Keratinocyte (primary cell): ENCODE results near the gene SLC25A42. TPM values are rescaled to one million over a fixed set of nuclear protein-coding genes. Genes with fewer than 3 reads are reported as not detected.

Experiments used
- DNase-seq: peaks from one replicate; pipeline ENCODE4 v3.0.0-alpha.2; 2011; ENCODE audit warnings: low read depth, missing footprints, low spot score
- FAIRE-seq: peaks from 2 replicates; lab custom pipeline; 2011; peaks lifted over from hg19 to GRCh38; lab: Jason Lieb, UNC
- H2AFZ ChIP-seq: 2 replicates; pipeline ENCODE4 v1.6.0; 2012; ENCODE audit warnings: low read length, control low read depth, inconsistent platforms; ENCODE audit not compliant: control insufficient read depth
- H3K27ac ChIP-seq: 2 replicates; pipeline ENCODE4 v1.5.1; 2011; ENCODE audit warnings: low read length; ENCODE audit not compliant: control insufficient read depth, insufficient read depth
- H3K27me3 ChIP-seq: 3 replicates; pipeline ENCODE4 v1.6.0; 2011; ENCODE audit warnings: low read length; ENCODE audit not compliant: control insufficient read depth, insufficient read depth; ENCODE audit errors: extremely low read depth
- H3K36me3 ChIP-seq, 2 experiments: 2 replicates in 1 of 2; 3 replicates in 1 of 2; pipeline ENCODE4 v1.5.1; 2011; ENCODE audit warnings: low read length in 2 of 2, mild to moderate bottlenecking in 1 of 2; ENCODE audit not compliant: control insufficient read depth in 2 of 2, insufficient read depth in 2 of 2; ENCODE audit errors: extremely low read depth in 1 of 2
- H3K4me1 ChIP-seq: 3 replicates; pipeline ENCODE4 v1.5.1; 2011; ENCODE audit warnings: low read length; ENCODE audit not compliant: control insufficient read depth, insufficient read depth; ENCODE audit errors: extremely low read depth
- H3K4me2 ChIP-seq: 3 replicates; pipeline ENCODE4 v1.6.0; 2011; ENCODE audit warnings: low read depth, low read length; ENCODE audit not compliant: control insufficient read depth, insufficient read depth; ENCODE audit errors: extremely low read depth
- H3K4me3 ChIP-seq, 3 experiments: fragments of 200-600 bp in 1 of 3; sonication (generic) in 1 of 3; 2 replicates in 2 of 3; 3 replicates in 1 of 3; pipeline ENCODE4 v1.5.1; 2011 to 2016; ENCODE audit warnings: low read length in 3 of 3, mild to moderate bottlenecking in 3 of 3, control low read depth in 2 of 3, inconsistent platforms in 1 of 3, low read depth in 1 of 3, mixed read lengths in 1 of 3, mixed run types in 1 of 3, moderate library complexity in 1 of 3; ENCODE audit not compliant: control insufficient read depth in 2 of 3, insufficient read depth in 2 of 3; ENCODE audit errors: extremely low read depth in 1 of 3
- H3K79me2 ChIP-seq: 2 replicates; pipeline ENCODE4 v1.6.0; 2012; ENCODE audit warnings: low read length; ENCODE audit not compliant: control insufficient read depth, insufficient read depth
- H3K9ac ChIP-seq: 3 replicates; pipeline ENCODE4 v1.6.0; 2011; ENCODE audit warnings: low read length; ENCODE audit not compliant: control insufficient read depth, insufficient read depth; ENCODE audit errors: extremely low read depth
- H3K9me1 ChIP-seq: 3 replicates; pipeline ENCODE4 v1.6.0; 2011; ENCODE audit warnings: low read length; ENCODE audit not compliant: control insufficient read depth, insufficient read depth; ENCODE audit errors: extremely low read depth
- H3K9me3 ChIP-seq: 2 replicates; pipeline ENCODE4 v1.5.1; 2012; ENCODE audit warnings: low read depth, low read length; ENCODE audit not compliant: control insufficient read depth
- H4K20me1 ChIP-seq: 3 replicates; pipeline ENCODE4 v1.6.0; 2011; ENCODE audit warnings: low read length; ENCODE audit not compliant: control insufficient read depth, insufficient read depth; ENCODE audit errors: extremely low read depth
- CTCF ChIP-seq, 3 experiments: IDR thresholded peaks in 1 of 3; conservative IDR thresholded peaks in 1 of 3; optimal IDR thresholded peaks in 1 of 3; 2 replicates in 2 of 3; 3 replicates in 1 of 3; pipeline versions ENCODE3 to v1.5.1; 2011; ENCODE audit warnings: low read length in 3 of 3, mild to moderate bottlenecking in 3 of 3, moderate library complexity in 2 of 3, control low read depth in 1 of 3, inconsistent platforms in 1 of 3; ENCODE audit not compliant: insufficient read depth in 2 of 3; ENCODE audit errors: extremely low read depth in 1 of 3
- EZH2 ChIP-seq: IDR thresholded peaks from one replicate; pipeline ENCODE4 v1.6.1; 2012; ENCODE audit warnings: inconsistent platforms, mild to moderate bottlenecking, low read length, moderate library complexity
- dilution Hi-C: fragments of 300-500 bp; cut with MboI; formaldehyde crosslinking; loops from one replicate; pipeline ENCODE4 v1.7.0; 2020; ENCODE audit warnings: low sequenced_read_pairs; ENCODE audit not compliant: extremely low pct_ligation_motif_present
- polyA minus RNA-seq, 3 experiments: library from RNA; depleted of rRNA, polyadenylated mRNA; stranded (reverse); fragments of >200 nt; gene quantifications; 1 replicate in 1 of 3; 2 replicates in 1 of 3; 3 replicates in 1 of 3; pipeline ENCODE4 v1.2.3, GENCODE V29; 2011
- polyA plus RNA-seq, 5 experiments: library from polyadenylated mRNA; depleted of rRNA in 3 of 5; stranded (reverse) in 3 of 5; stranded (forward) in 1 of 5; unstranded in 1 of 5; fragments of >200 nt; gene quantifications; 1 replicate in 1 of 5; 2 replicates in 3 of 5; 3 replicates in 1 of 5; pipeline versions ENCODE4 v1.2.1 to v1.2.3, GENCODE V29; 2011 to 2012; ENCODE audit warnings: missing spikeins in 2 of 5, low read depth in 1 of 5, low replicate concordance in 1 of 5

SLC25A42 gene
- polyA plus RNA-seq = 1.2 to 2.2 TPM (median 1.9 TPM) in 3 replicates
- 0.49 TPM for polyA plus RNA-seq (2011; ENCODE audit: low read depth)
- polyA plus RNA-seq (2011; cell fraction: cytosol; rRNA removed) = 1.7 and 2.6 TPM in 2 replicates
- 3.7 and 6.0 TPM in 2 replicates for polyA plus RNA-seq (2011; cell fraction: nucleus; rRNA removed)
- 1.6 and 3.0 TPM in 2 replicates for polyA plus RNA-seq (2012; ENCODE audit: low replicate concordance)
- 1.7 to 3.7 TPM (median 3.4 TPM) in 3 replicates for polyA minus RNA-seq
- 1.2 TPM for polyA minus RNA-seq (2011; cell fraction: cytosol; rRNA and poly(A)+ RNA removed)
- polyA minus RNA-seq (2011; cell fraction: nucleus; rRNA and poly(A)+ RNA removed) = 2.0 and 2.9 TPM in 2 replicates

GRCh38 chr19:19063183-19064097 is at the start of gene SLC25A42:
Gene SLC25A42 (plus strand): TSS chr19:19063994. CDS start chr19:19096125, 32,131 bp downstream.
- dilution Hi-C loops = no loop called here
- Histone ChIP-seq H4K20me1 (no peaks in the 10 kb centered on the region), H2AFZ (peak within 1 kb of the TSS; percentile 59), H3K4me2 (peak within 1 kb of the TSS; percentile 81), H3K9me3 (no peaks in the 10 kb centered on the region), H3K79me2 (no peaks in the 10 kb centered on the region), H3K27ac (no peak within 1 kb of the TSS), H3K4me1 (peaks cover 6% of the 10 kb centered on the region), H3K9me1 (peaks cover 2% of the 10 kb centered on the region), H3K4me3 (peak within 1 kb of the TSS; percentile 48 to 66 (median 65)), H3K27me3 (peaks cover 2% of the 10 kb centered on the region), H3K9ac (peak within 1 kb of the TSS; percentile 57), H3K36me3 (peaks cover 5 to 6% of the 10 kb centered on the region in 2 experiments)
- no peak for TF ChIP-seq CTCF (optimal IDR thresholded peaks at IDR 0.05 in 1 of 3, IDR thresholded peaks at IDR 0.05 in 1 of 3, conservative IDR thresholded peaks at IDR 0.05 in 1 of 3; ENCODE audit: extremely low read depth in 1 of 3, insufficient read depth in 2 of 3, low read length in 3 of 3)
- TF ChIP-seq EZH2 = no peak
- DNase-seq = peak; percentile 95
- peak; percentile 43 for FAIRE-seq

- Histone ChIP-seq H3K36me3 (peaks cover 35 to 42% of the 10 kb centered on the region in 2 experiments), H3K4me3 (no peak overlapping the region), H3K4me1 (peaks cover 8% of the 10 kb centered on the region), H3K9me3 (no peaks in the 10 kb centered on the region), H3K9me1 (no peaks in the 10 kb centered on the region), H3K4me2 (no peak overlapping the region), H3K27ac (no peak overlapping the region), H3K27me3 (no peaks in the 10 kb centered on the region), H2AFZ (no peak overlapping the region), H3K9ac (no peak overlapping the region), H3K79me2 (peaks cover 69% of the 10 kb centered on the region), H4K20me1 (peaks cover 13% of the 10 kb centered on the region)
- TF ChIP-seq EZH2 (no peak), CTCF (optimal IDR thresholded peaks at IDR 0.05 in 1 of 3, IDR thresholded peaks at IDR 0.05 in 1 of 3, conservative IDR thresholded peaks at IDR 0.05 in 1 of 3; ENCODE audit: extremely low read depth in 1 of 3, insufficient read depth in 2 of 3, low read length in 3 of 3) (no peak)
- DNase-seq (no peak), FAIRE-seq (no peak)
- dilution Hi-C loops = no loop called here
These were observed 42.7 kb upstream of the SLC25A42 start for GRCh38 chr19:19021115-19021514.
